HepG2 (cell line): ENCODE measurements around the gene RAB40C. TPM values are rescaled to one million over a fixed set of nuclear protein-coding genes. Genes with fewer than 3 reads are reported as not detected.

Experiments
- CREB1 ChIP-seq, 2 experiments: fragments of 450-650 bp in 1 of 2; IDR thresholded peaks; 2 replicates each; pipeline ENCODE4 v1.6.1; 2016 to 2017; ENCODE audit warnings: control low read depth in 1 of 2, mild to moderate bottlenecking in 1 of 2, missing compliant biosample characterization in 1 of 2, missing genetic modification characterization in 1 of 2
- IKZF5 ChIP-seq: IDR thresholded peaks from 2 replicates; pipeline ENCODE4 v1.6.1; 2018; ENCODE audit warnings: missing genetic modification reagents, mild to moderate bottlenecking, missing compliant biosample characterization
- MBNL3 ChIP-seq: fragments of 250-450 bp; sonication (Bioruptor Pico); conservative IDR thresholded peaks from 2 replicates; pipeline ENCODE4 v1.8.0; 2022; ENCODE audit warnings: mild to moderate bottlenecking, inconsistent platforms
- PAX8 ChIP-seq: sonication (generic); formaldehyde crosslinking; IDR thresholded peaks from 2 replicates; pipeline ENCODE4 v1.8.0; 2022; ENCODE audit warnings: mild to moderate bottlenecking, missing genetic modification reagents, borderline replicate concordance
- PCBP1 ChIP-seq: fragments of 200-400 bp; formaldehyde crosslinking; IDR thresholded peaks from 2 replicates; pipeline ENCODE4 v1.6.1; 2017; ENCODE audit warnings: mild to moderate bottlenecking, low read depth, low read length, borderline replicate concordance
- STAG1 ChIP-seq: sonication (generic); formaldehyde crosslinking; IDR thresholded peaks from 2 replicates; pipeline ENCODE4 v1.4.0; 2020; ENCODE audit warnings: missing genetic modification reagents
- ZC3H4 ChIP-seq: sonication (generic); formaldehyde crosslinking; IDR thresholded peaks from 2 replicates; pipeline ENCODE4 v1.4.0; 2020; ENCODE audit warnings: missing genetic modification reagents, borderline replicate concordance
- ZNF280D ChIP-seq: sonication (generic); formaldehyde crosslinking; IDR thresholded peaks from 2 replicates; pipeline ENCODE4 v1.5.1; 2020; ENCODE audit warnings: mild to moderate bottlenecking, missing genetic modification reagents
- ZNF281 ChIP-seq: sonication (generic); formaldehyde crosslinking; IDR thresholded peaks from 2 replicates; pipeline ENCODE4 v1.4.0; 2020; ENCODE audit warnings: missing genetic modification reagents, borderline replicate concordance
- ZNF318 ChIP-seq: sonication (generic); formaldehyde crosslinking; IDR thresholded peaks from 2 replicates; pipeline ENCODE4 v1.4.0; 2020; ENCODE audit warnings: mild to moderate bottlenecking, missing genetic modification reagents
- ZNF350 ChIP-seq: sonication (generic); formaldehyde crosslinking; IDR thresholded peaks from 2 replicates; pipeline ENCODE4 v1.4.0; 2020; ENCODE audit warnings: mild to moderate bottlenecking, low read depth, missing genetic modification reagents, borderline replicate concordance
- ZNF496 ChIP-seq: sonication (generic); formaldehyde crosslinking; IDR thresholded peaks from 2 replicates; pipeline ENCODE4 v1.8.1; 2023; ENCODE audit warnings: mild to moderate bottlenecking, moderate library complexity, missing genetic modification reagents; ENCODE audit not compliant: insufficient replicate concordance
- polyA plus RNA-seq, 8 experiments: library from polyadenylated mRNA; depleted of rRNA in 3 of 8; stranded (reverse) in 7 of 8; unstranded in 1 of 8; fragments of >200 nt; fragmentation: Illumina TruSeq in 4 of 8; extraction: Trizol in 4 of 8; gene quantifications; 2 replicates each; pipeline versions ENCODE4 v1.2.1 to v1.2.3, GENCODE V29; 2011 to 2016; ENCODE audit warnings: low read depth in 4 of 8, missing spikeins in 1 of 8, mixed read lengths in 1 of 8; ENCODE audit not compliant: insufficient read depth in 1 of 8
- total RNA-seq, 5 experiments: library from RNA; depleted of rRNA; stranded (reverse); fragments of >200 nt; fragmentation: Illumina TruSeq; extraction: Trizol; gene quantifications; 2 replicates each; pipeline ENCODE4 v1.2.3, GENCODE V29; 2016; ENCODE audit warnings: low read depth in 1 of 5

The RAB40C gene
- total and polyA plus RNA-seq, 2 of the 13 experiments (the other 11 are each of a cell fraction or from before 2014, with no cell fraction given): 7.7 to 11.5 TPM

- peak; percentile 56; the same call in 1 of the 2 replicates for TF ChIP-seq ZNF280D (CRISPR knock-in tag)
- no peak for TF ChIP-seq ZNF496
- no peak for TF ChIP-seq CREB1 (IDR thresholded peaks at IDR 0.05)
- TF ChIP-seq CREB1 (CRISPR knock-in tag; IDR thresholded peaks at IDR 0.05): no peak
- 0 out of 2 replicates have a peak, but pooled peaks have one; percentile 14 for TF ChIP-seq PCBP1
- TF ChIP-seq IKZF5 (CRISPR knock-in tag): no peak
- no peak for TF ChIP-seq STAG1 (CRISPR knock-in tag)
- peak; percentile 97 for TF ChIP-seq ZNF281 (CRISPR knock-in tag)
- no peak for TF ChIP-seq MBNL3 (CRISPR knock-in tag)
- 0 out of 2 replicates have a peak, but pooled peaks have one; percentile 73 for TF ChIP-seq PAX8 (CRISPR knock-in tag)
- peak; percentile 60 for TF ChIP-seq ZNF318
- TF ChIP-seq ZC3H4: 0 out of 2 replicates have a peak, but pooled peaks have one; percentile 44
- TF ChIP-seq ZNF350 (CRISPR knock-in tag): peak; percentile 49; the same call in 1 of the 2 replicates
Measured at GRCh38 chr16:630249-630814, 40.5 kb downstream of the RAB40C start (continued).
